NCI-H2196 (cell line): ENCODE measurements around the gene HMCES.
"Not testable (repeated sequence)": the region's sequence is repeated elsewhere in the genome, so short reads cannot be mapped to it uniquely, and the experiment has no call there.

ENCODE experiments used
- DNase-seq: peaks from one replicate; lab custom pipeline; 2025; ENCODE audit not compliant: unreplicated experiment; lab: John Stamatoyannopoulos, UW

HMCES gene

DNA sequence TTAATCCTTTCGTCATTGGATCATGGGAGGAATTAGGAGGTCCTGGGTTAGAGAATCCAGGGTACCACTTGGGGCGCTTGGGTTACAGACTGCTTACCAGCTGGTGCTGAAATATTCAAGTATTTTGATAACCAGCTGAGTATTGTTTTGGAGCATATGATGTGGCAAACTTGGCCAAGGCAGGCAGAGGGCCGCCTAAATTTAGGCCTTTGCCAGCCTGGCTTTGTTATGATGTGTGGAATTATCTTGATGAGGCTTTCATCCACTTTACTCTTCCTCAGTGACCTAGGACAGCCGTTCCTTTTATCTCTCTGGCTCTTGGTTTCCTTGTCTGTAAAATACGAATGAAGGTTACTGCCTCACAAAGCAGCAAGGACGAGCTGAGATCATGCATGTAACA, 22.4 kb upstream of the HMCES start:
- DNase-seq = no peak

- DNase-seq = no peak
These were observed 21.1 kb upstream of the HMCES start for GRCh38 chr3:129257609-129258008.

GRCh38 chr3:129259612-129260477, 18.8 kb upstream of the HMCES start:
- no peak for DNase-seq

DNA sequence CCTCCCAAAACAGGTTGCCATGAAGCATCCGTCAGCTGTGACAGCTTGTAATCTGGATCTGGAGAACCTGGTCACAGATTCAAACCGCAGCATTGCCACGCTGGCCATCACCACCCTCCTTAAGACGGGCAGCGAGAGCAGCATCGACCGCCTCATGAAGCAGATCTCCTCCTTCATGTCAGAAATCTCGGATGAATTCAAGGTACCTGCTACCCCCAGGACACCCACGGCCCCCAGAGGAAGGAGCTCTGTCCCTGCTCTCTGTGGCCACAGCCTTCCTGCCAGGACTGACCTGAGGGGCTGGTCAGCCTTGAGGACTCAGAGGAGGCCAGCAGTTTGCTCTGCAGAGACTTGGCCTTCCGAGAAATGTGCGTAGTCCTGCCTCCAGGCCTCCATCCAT, 18.1 kb upstream of the HMCES start:
- no peak for DNase-seq

- DNase-seq = no peak
These were observed 16.8 kb upstream of the HMCES start for GRCh38 chr3:129261894-129262293.

- DNase-seq = no peak
These were observed 15.3 kb upstream of the HMCES start for GRCh38 chr3:129263161-129263910.

GRCh38 chr3:129264994-129265393, 13.7 kb upstream of the HMCES start:
- not testable (repeated sequence) for DNase-seq

DNA sequence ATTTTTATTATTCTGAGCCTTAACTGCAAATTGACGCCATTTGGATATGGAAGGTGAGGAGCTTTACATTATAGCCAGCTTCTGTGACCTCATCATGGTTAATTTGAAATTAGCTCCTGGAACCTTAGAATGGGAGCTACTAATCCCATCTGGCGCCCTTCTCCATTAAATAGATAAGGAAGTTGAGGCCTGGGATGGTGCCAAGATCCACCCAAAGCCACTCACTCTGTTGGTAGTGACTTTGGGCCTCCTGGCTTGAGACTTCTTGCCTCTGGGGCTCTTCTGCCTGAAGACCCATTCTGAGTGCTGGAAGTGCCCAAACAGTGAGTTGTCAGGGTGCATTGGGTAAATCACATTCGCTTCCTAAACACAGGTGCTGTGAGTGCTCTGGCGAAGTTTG, 12.0 kb upstream of the HMCES start:
- DNase-seq = no peak

DNA sequence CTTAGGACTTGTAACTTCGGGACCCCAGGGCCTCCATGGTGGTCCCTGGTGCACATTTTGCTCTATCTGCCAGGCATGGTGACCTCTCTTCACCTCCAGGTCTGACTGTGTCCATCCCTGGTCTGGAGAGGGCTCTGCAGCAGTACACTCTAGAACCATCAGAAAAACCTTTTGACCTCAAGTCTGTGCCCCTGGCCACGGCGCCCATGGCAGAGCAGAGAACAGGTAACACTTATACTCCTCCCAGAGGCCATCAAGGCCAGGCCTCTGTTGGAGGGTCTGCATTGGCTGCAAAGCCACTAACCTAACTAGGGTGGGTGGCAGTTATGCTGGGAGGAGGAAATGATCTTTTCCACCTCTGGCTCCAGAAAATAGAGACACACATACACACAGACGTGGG, 10.3 kb upstream of the HMCES start:
- DNase-seq = no peak

GRCh38 chr3:129271674-129272073, 7.0 kb upstream of the HMCES start:
- DNase-seq = no peak

- DNase-seq = no peak
These were observed 2.3 kb upstream of the HMCES start for GRCh38 chr3:129276385-129276784.

DNA sequence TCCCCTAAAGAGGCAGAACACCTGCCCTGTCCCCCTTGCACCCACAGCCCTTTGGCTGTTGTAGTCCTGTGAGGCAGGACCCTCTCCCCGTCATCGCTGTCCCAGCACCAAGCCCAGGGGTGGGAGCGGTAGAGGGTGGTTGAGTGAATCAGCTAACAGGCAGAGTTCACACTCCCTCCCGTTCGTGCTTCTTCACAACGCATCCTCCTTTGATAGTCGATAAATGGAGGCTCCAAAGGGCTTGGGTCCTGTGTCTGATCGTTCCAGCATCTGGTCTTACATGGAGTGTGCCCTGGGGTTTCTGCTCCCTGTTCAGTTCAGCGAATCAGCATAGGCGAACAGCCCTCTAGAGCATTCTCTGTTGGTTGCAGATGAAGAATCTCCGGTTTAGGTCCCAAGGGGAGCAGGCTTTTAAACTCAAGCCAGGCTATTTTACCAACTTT, 820 bp upstream of the HMCES start:
- no peak for DNase-seq

- DNase-seq = peak; percentile 21
These were observed 566 bp downstream of the HMCES start for GRCh38 chr3:129278966-129279906.

DNA sequence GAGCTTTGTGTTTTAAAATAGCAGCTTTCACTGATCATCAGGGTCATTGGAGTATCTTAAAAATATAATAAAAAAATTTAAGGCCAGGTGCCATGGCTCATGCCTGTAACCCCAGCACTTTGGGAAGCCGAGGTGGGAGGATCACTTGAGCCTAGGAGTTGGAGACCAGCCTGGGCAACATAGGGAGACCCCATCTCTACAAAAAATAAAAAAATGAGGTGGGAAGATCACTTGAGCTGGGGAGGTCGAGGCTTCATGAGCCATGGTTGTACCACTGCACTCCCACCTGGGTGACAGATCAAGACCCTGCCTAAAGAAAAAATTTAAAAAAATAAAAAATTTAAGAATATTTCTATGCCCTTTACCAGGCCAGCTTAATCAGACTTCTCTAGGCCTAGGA, 1.5 kb downstream of the HMCES start:
- DNase-seq = no peak

GRCh38 chr3:129281726-129282125, 3.1 kb downstream of the HMCES start:
- no peak for DNase-seq

DNA sequence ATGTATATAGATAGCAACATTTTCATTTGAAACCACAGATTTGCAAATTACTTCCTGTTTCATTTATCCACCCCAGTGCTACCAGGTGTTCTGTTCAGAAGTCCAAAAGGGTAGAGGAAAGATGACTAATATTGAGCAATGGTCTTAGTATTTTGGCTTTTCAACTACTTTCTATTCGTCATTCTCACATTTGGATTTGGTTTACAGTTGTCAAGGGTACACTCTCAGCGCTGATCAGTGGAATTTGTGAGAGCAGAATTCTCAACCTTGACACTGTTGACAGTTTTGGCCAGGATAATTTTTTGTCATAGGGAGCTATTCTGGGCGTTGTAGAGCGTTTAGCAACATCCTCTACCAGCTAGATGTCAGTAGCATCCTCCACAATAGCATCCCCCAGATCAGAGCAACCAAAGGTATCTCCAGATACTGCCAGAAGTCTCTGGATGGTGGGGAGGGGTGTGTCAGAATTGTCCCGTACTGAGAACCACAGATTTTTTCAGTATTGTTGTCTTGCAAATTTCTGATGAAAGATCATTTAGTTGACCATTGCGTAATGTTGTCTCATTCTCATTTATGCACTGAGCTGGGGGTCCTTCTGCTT, 4.2 kb downstream of the HMCES start:
- no peak for DNase-seq

DNA sequence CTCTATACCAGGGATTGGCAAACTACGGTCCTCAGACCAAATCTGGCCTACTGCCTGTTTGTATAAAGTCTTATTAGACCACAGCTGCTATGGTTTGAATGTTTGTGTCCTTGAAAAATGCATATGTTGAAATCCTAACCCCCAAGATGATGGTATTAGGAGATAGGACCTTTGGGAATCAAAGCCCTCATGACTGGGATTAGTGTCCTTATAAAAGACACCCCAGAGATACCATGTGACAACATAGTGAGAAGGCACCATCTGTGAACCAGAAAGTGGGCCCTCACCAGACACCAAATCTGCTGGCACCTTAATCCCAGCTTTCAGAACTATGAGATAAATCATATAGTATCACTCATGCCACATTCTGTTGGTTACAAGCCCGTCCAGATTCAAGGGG, 7.4 kb downstream of the HMCES start:
- DNase-seq = no peak

DNA sequence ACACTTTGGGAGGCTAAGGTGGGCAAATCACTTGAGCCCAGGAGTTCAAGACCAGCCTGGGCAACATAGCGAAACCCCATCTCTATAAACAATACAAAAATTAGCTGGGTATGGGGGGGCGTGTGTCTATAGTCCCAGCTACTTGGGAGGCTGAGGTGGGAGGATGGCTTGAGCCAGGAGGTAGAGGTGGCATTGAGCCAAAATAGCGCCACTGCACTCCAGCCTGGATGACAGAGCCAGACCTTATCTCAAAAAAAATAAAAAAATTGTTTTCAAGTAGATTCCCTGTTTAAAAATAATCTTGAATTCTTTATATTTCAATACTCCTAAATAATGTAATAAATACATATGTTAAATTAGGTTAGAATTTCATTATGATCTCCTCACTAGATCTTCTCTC, 9.8 kb downstream of the HMCES start:
- DNase-seq = no peak

DNA sequence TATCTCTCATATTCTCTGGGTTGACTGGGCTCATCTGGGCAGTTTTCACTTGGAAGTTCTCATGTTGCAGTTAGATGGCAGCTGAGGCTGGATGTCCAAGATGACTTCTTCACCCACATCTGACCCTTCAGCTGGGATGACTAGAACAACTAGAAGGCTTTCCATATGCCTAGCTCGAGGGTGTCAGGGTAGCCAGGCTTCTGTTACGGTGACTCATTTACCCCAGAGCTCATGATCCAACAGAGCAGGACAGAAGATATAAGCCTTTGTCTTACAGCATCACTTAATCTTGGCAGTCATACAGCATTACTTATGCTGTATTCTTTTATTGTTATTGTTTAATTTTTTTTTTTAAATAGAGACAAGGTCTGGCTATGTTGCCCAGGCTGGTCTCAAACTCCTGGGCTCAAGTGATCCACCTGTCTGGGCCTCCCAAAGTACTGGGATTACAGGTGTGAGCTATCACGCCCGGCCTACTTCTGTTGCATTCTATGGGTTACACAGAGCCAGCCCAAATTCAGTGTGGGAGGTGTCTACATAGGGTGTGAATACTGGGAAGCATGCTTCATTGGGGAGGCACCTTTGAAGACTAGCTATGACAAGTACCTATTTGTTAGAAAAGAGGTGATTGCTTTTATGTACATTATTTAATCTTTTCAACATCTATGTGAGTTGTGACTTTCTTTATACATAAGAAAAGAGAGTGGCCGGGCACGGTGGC, 10.7 kb downstream of the HMCES start:
- DNase-seq = no peak

GRCh38 chr3:129291236-129291886, 12.7 kb downstream of the HMCES start:
- DNase-seq = no peak
